Measurements from ENCODE around the gene TMA7B.
"Not testable (repeated sequence)": the region's sequence is repeated elsewhere in the genome, so short reads cannot be mapped to it uniquely, and the experiment has no call there.

The TMA7B gene

GRCh38 chr22:39949964-39950737 lies 10.0 kb upstream of the TMA7B start:
- POLR2A ChIA-PET = no interaction called here
- CTCF ChIA-PET = interaction anchor here (1.6 kb wide), 1 partner anchor 10 kb away, joined by 4 read pairs; the partner anchor contains the start of gene TMA7B
- no peak overlapping the region for H3K4me3 ChIP-seq (ENCODE audit: low read depth, low read length)
- no peak for DNase-seq (ENCODE audit: low read depth, low spot score)
- no peak for TF ChIP-seq CTCF (IDR thresholded peaks at IDR 0.05; ENCODE audit: insufficient read depth, low read length, missing control alignments)

- DNase-seq (ENCODE audit: low read depth, low spot score); H3K4me3 ChIP-seq (ENCODE audit: low read depth, low read length); POLR2A ChIA-PET: not testable (repeated sequence)
- CTCF ChIA-PET = interaction anchor here (1.6 kb wide), 1 partner anchor 9 kb away, joined by 4 read pairs; the partner anchor contains the start of gene TMA7B
Observed at GRCh38 chr22:39951603-39952293, 8.4 kb upstream of the TMA7B start.

- no peak for TF ChIP-seq CTCF (IDR thresholded peaks at IDR 0.05; ENCODE audit: insufficient read depth, low read length, missing control alignments)
- no peak for DNase-seq (ENCODE audit: low read depth, low spot score)
- CTCF ChIA-PET = interaction anchor here (1.5 kb wide), 1 partner anchor 9 kb away, joined by 6 read pairs; no protein-coding TSS in a partner anchor
- H3K4me3 ChIP-seq (ENCODE audit: low read depth, low read length) = no peak overlapping the region
- POLR2A ChIA-PET = no interaction called here
Observed at GRCh38 chr22:39952347-39952746, 7.8 kb upstream of the TMA7B start.

- ChIA-PET CTCF (interaction anchor here (1.0 to 1.5 kb wide), 2 partner anchors 10 to 72 kb away, joined by 6 read pairs; no protein-coding TSS in a partner anchor), POLR2A (no interaction called here)
- DNase-seq (ENCODE audit: low read depth, low spot score) = no peak
- no peak overlapping the region for H3K4me3 ChIP-seq (ENCODE audit: low read depth, low read length)
- no peak for TF ChIP-seq CTCF (IDR thresholded peaks at IDR 0.05; ENCODE audit: insufficient read depth, low read length, missing control alignments)
Observed at GRCh38 chr22:39953101-39953500, 7.1 kb upstream of the TMA7B start.

DNA sequence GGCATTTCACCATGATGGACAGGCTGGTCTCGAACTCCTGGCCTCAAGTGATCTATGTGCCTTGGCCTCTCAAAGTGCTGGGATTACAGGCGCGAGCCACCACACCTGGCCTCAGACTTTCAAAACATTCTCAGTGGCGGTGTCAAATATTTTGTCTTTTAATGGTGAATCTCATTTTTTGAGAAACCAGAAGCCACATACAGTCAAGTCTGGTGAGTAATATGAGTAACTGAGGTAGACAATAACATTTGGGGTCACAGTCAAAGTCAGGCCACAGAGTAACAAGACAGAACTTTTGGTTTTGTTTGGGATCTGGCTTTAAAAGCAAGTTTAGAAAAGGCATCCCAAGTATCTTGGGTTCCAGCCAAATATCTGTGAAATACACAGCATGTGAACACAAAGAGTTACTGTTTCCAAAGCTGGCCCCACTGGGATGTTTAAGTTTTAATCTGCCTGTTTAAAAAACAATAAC lies 5.6 kb upstream of the TMA7B start:
- DNase-seq (ENCODE audit: low read depth, low spot score) = peak; percentile 51
- no peak for TF ChIP-seq CTCF (IDR thresholded peaks at IDR 0.05; ENCODE audit: insufficient read depth, low read length, missing control alignments)
- no peak overlapping the region for H3K4me3 ChIP-seq (ENCODE audit: low read depth, low read length)
- ChIA-PET CTCF (no interaction called here), POLR2A (no interaction called here)

DNA sequence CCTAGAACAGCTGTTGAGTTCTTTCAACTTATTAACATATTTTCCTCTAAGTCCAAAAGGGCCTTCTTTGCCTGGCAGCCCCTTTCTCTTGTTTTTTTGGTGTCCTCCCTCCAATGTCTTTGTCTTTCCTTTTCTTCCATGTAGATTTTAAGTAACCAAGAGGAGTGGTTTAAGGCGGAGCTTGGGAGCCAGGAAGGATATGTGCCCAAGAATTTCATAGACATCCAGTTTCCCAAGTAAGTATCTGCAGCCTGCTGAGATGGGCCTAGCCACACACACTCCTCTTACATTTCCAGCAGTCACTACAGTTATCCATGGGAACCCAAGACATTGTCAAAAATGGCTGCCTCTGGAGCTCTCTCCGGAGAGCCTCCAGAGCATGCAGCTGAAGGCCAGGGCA lies 4.5 kb upstream of the TMA7B start:
- ChIA-PET CTCF (no interaction called here), POLR2A (no interaction called here)
- no peak for DNase-seq (ENCODE audit: low read depth, low spot score)
- H3K4me3 ChIP-seq (ENCODE audit: low read depth, low read length) = no peak overlapping the region
- no peak for TF ChIP-seq CTCF (IDR thresholded peaks at IDR 0.05; ENCODE audit: insufficient read depth, low read length, missing control alignments)

Data from AG04449 (cell line).